Measurements from ENCODE around the gene VEGFC.

VEGFC gene

DNA sequence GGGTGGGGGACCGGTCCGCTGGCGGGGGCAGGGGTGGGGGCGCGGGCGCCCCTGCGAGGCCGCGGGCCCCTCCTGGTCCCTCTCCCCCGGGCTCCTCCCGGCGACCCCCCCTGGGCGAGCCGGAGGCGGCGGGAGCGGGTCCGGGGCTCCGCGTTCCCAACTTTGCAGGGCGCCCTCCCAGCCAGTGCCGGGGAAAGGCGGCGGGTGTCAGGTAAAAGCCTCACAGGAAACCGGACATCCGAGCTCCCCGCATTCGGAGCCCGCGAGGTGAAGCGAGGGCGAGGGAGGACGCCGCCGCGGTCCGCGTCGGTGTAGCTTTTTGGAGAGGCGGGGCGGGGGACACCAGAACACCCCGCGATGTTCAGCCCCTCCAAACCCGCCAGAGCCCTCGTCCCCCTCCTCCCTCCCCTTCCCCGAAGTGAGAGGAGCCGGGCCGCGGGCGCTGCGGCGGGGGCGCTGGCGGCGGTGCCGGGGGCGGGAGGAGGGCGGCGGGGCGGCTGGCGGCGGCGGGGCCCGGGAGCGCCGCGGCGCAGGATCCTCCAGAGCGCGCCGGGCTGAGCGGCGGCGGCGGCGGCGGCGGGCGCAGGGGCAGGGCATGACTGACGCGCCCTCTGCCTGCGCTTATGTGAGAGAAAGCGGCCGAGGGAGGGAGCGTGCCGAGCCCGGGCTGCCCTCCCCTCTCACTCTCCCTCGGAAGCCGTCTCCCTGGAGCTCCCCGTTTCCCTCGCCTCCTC lies at the start of gene VEGFC:
TSS of gene VEGFC (minus strand) at position 597 of the 734 bp plus-strand sequence. CDS start 611 bp downstream, outside the sequence.
- Histone ChIP-seq H3K4me3 (ENCODE audit: low read depth in 1 of 5, low read length in 5 of 5) (peak within 1 kb of the TSS; percentile 72 to 85 (median 76)), H3K27ac (ENCODE audit: low read depth, low read length) (peak within 1 kb of the TSS; percentile 54), H3K9me3 (ENCODE audit: control insufficient read depth in 5 of 5, low read length in 5 of 5) (no peaks in the 10 kb centered on the region), H3K27me3 (ENCODE audit: control insufficient read depth in 5 of 5, insufficient read depth in 4 of 5, low read length in 5 of 5) (no peaks in the 10 kb centered on the region), H3K4me1 (ENCODE audit: control insufficient read depth in 5 of 5, insufficient read depth in 5 of 5, low read length in 5 of 5) (peaks cover 0 to 26% (median 19%) of the 10 kb centered on the region in 5 donors), H3K9ac (ENCODE audit: low read length in 5 of 5) (peak within 1 kb of the TSS; percentile 29 to 81 (median 70)), H3K36me3 (ENCODE audit: control insufficient read depth in 5 of 5, insufficient read depth in 5 of 5, low read length in 5 of 5) (no peaks in the 10 kb centered on the region)

GRCh38 chr4:176841711-176842112 lies 49.0 kb upstream of the VEGFC start:
- Histone ChIP-seq H3K36me3 (ENCODE audit: control insufficient read depth in 5 of 5, insufficient read depth in 5 of 5, low read length in 5 of 5) (no peaks in the 10 kb centered on the region), H3K9ac (ENCODE audit: low read length in 5 of 5) (no peak overlapping the region), H3K27me3 (ENCODE audit: control insufficient read depth in 5 of 5, insufficient read depth in 4 of 5, low read length in 5 of 5) (no peaks in the 10 kb centered on the region), H3K4me1 (ENCODE audit: control insufficient read depth in 5 of 5, insufficient read depth in 5 of 5, low read length in 5 of 5) (no peaks in the 10 kb centered on the region), H3K9me3 (ENCODE audit: control insufficient read depth in 5 of 5, low read length in 5 of 5) (peaks cover 0 to 5% (median 0%) of the 10 kb centered on the region in 5 donors), H3K27ac (ENCODE audit: low read depth, low read length) (no peak overlapping the region), H3K4me3 (ENCODE audit: low read depth in 1 of 5, low read length in 5 of 5) (no peak overlapping the region)

DNA sequence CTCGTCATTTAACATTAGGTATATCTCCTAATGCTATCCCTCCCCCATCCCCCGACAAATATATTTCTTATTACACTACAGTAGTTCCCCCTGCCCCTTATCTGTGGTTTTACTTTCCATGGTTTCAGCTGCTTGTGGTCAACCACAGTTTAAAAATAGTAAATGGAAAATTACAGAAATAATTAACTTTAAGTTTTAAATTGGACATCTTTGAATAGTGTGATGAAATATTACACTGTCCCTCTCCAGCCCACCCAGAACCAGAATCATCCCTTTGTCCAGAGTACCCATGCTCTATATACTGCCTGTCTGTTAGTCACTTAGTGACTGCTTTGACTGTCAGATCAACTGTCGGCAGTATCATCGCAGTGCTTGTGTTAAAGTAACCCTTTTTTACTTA lies 47.4 kb upstream of the VEGFC start:
- Histone ChIP-seq H3K9ac (ENCODE audit: low read length in 5 of 5) (no peak overlapping the region), H3K4me3 (ENCODE audit: low read depth in 1 of 5, low read length in 5 of 5) (no peak overlapping the region), H3K9me3 (ENCODE audit: control insufficient read depth in 5 of 5, low read length in 5 of 5) (peaks cover 0 to 2% (median 0%) of the 10 kb centered on the region in 5 donors)

DNA sequence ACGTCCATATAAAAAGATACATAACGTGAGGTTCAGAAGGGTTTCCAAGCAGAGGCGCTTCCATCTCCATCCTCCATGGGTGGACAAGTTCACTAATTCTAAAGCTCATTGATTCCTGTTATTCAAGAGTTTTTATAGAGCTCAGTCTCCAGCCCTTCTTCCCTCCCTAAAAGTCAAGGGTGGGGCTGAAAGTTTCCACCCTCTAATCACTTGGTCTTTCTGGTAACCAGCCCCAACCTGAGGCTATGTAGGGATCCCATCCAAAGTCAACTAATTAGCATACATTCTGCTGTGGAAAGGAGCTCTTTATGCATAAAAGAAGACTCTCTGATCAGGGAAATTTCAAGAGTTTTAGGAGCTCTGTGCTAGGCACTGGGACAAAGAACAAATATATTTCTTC lies 46.9 kb upstream of the VEGFC start:
- peaks cover 0 to 1% (median 0%) of the 10 kb centered on the region in 5 donors for H3K9me3 ChIP-seq (ENCODE audit: control insufficient read depth in 5 of 5, low read length in 5 of 5)
- H3K9ac ChIP-seq (ENCODE audit: low read length in 5 of 5) = no peak overlapping the region

More for the DNA sequence above, 47.4 kb upstream of the VEGFC start:
- Histone ChIP-seq H3K36me3 (ENCODE audit: control insufficient read depth in 5 of 5, insufficient read depth in 5 of 5, low read length in 5 of 5) (no peaks in the 10 kb centered on the region), H3K27ac (ENCODE audit: low read depth, low read length) (no peak overlapping the region), H3K4me1 (ENCODE audit: control insufficient read depth in 5 of 5, insufficient read depth in 5 of 5, low read length in 5 of 5) (no peaks in the 10 kb centered on the region), H3K27me3 (ENCODE audit: control insufficient read depth in 5 of 5, insufficient read depth in 4 of 5, low read length in 5 of 5) (no peaks in the 10 kb centered on the region)

DNA sequence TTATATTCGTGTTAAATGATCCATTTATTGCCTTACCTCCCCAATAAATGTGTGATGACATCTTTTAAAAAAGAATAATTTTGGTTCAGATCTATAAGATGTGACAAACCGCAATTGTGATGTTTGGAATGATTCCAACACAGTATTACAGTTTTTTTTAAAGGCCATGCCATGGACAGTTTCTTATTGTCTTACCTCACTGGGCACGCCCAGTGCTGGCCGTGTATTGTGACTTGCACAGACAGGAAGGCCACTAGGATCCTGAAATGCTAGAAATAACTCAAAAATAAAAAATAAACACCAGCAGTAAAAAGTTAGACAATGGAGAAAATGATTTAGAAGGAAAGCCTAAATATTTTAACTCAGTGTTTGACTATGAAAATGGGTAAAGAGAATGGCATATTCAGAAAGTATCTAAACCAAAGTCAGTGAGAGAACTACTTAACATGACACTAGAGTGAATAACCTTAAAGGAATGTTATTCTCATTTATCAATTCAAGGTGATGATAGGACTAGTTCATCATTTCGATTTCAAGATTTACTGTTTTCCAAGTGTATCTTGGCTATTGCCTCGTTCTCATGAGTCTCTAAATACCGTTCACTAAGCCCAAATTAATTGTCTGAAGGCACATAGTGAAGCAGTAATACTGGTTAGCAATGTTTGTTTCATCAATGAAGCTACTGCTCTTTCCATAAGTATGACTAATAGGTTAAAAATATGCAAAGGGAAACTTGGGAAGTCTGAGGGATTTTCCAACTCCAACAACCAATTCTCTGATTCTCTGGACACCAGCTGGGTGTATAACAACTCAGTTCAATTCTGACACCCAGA lies 46.1 kb upstream of the VEGFC start:
- H3K9me3 ChIP-seq (ENCODE audit: control insufficient read depth in 5 of 5, low read length in 5 of 5) = no peaks in the 10 kb centered on the region
- H3K27me3 ChIP-seq (ENCODE audit: control insufficient read depth in 5 of 5, insufficient read depth in 4 of 5, low read length in 5 of 5) = no peaks in the 10 kb centered on the region
- no peak overlapping the region for H3K4me3 ChIP-seq (ENCODE audit: low read depth in 1 of 5, low read length in 5 of 5)
- no peak overlapping the region for H3K9ac ChIP-seq (ENCODE audit: low read length in 5 of 5)
- H3K36me3 ChIP-seq (ENCODE audit: control insufficient read depth in 5 of 5, insufficient read depth in 5 of 5, low read length in 5 of 5) = no peaks in the 10 kb centered on the region
- H3K4me1 ChIP-seq (ENCODE audit: control insufficient read depth in 5 of 5, insufficient read depth in 5 of 5, low read length in 5 of 5) = no peaks in the 10 kb centered on the region
- no peak overlapping the region for H3K27ac ChIP-seq (ENCODE audit: low read depth, low read length)

More for the DNA sequence above, 46.9 kb upstream of the VEGFC start:
- H3K4me3 ChIP-seq (ENCODE audit: low read depth in 1 of 5, low read length in 5 of 5) = no peak overlapping the region
- H3K36me3 ChIP-seq (ENCODE audit: control insufficient read depth in 5 of 5, insufficient read depth in 5 of 5, low read length in 5 of 5) = no peaks in the 10 kb centered on the region
- H3K27ac ChIP-seq (ENCODE audit: low read depth, low read length) = no peak overlapping the region
- no peaks in the 10 kb centered on the region for H3K27me3 ChIP-seq (ENCODE audit: control insufficient read depth in 5 of 5, insufficient read depth in 4 of 5, low read length in 5 of 5)
- H3K4me1 ChIP-seq (ENCODE audit: control insufficient read depth in 5 of 5, insufficient read depth in 5 of 5, low read length in 5 of 5) = no peaks in the 10 kb centered on the region

- H3K4me3 ChIP-seq (ENCODE audit: low read depth in 1 of 5, low read length in 5 of 5) = no peak overlapping the region
- no peaks in the 10 kb centered on the region for H3K27me3 ChIP-seq (ENCODE audit: control insufficient read depth in 5 of 5, insufficient read depth in 4 of 5, low read length in 5 of 5)
- no peak overlapping the region for H3K9ac ChIP-seq (ENCODE audit: low read length in 5 of 5)
- H3K9me3 ChIP-seq (ENCODE audit: control insufficient read depth in 5 of 5, low read length in 5 of 5) = no peaks in the 10 kb centered on the region
- no peak overlapping the region for H3K27ac ChIP-seq (ENCODE audit: low read depth, low read length)
- H3K4me1 ChIP-seq (ENCODE audit: control insufficient read depth in 5 of 5, insufficient read depth in 5 of 5, low read length in 5 of 5) = no peaks in the 10 kb centered on the region
- H3K36me3 ChIP-seq (ENCODE audit: control insufficient read depth in 5 of 5, insufficient read depth in 5 of 5, low read length in 5 of 5) = no peaks in the 10 kb centered on the region
These were observed 44.6 kb upstream of the VEGFC start for GRCh38 chr4:176837169-176837895.

DNA sequence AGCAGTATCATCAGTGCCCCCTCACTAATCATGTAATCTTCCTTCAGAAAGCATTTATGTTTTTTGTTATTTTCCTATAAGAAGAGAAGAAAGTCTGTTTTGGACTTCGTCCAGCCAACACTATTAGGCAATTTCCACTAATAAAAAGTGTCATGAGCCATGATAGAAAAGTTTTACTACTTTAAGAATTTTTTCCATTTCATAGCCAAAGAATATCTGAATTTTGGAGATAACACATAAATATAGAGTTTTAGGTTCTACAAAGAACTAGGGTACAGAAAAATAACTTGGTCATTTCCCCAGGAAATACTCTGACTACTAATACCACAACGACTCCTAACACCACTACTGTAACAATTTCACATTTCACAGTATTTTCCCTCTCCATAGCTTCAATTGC lies 41.8 kb upstream of the VEGFC start:
- H3K27me3 ChIP-seq (ENCODE audit: control insufficient read depth in 5 of 5, insufficient read depth in 4 of 5, low read length in 5 of 5) = no peaks in the 10 kb centered on the region
- H3K4me1 ChIP-seq (ENCODE audit: control insufficient read depth in 5 of 5, insufficient read depth in 5 of 5, low read length in 5 of 5) = no peaks in the 10 kb centered on the region
- no peak overlapping the region for H3K4me3 ChIP-seq (ENCODE audit: low read depth in 1 of 5, low read length in 5 of 5)
- no peak overlapping the region for H3K27ac ChIP-seq (ENCODE audit: low read depth, low read length)
- no peaks in the 10 kb centered on the region for H3K9me3 ChIP-seq (ENCODE audit: control insufficient read depth in 5 of 5, low read length in 5 of 5)
- H3K36me3 ChIP-seq (ENCODE audit: control insufficient read depth in 5 of 5, insufficient read depth in 5 of 5, low read length in 5 of 5) = no peaks in the 10 kb centered on the region
- no peak overlapping the region for H3K9ac ChIP-seq (ENCODE audit: low read length in 5 of 5)

GRCh38 chr4:176833400-176834175 lies 40.9 kb upstream of the VEGFC start:
- no peaks in the 10 kb centered on the region for H3K4me1 ChIP-seq (ENCODE audit: control insufficient read depth in 5 of 5, insufficient read depth in 5 of 5, low read length in 5 of 5)
- no peaks in the 10 kb centered on the region for H3K27me3 ChIP-seq (ENCODE audit: control insufficient read depth in 5 of 5, insufficient read depth in 4 of 5, low read length in 5 of 5)
- H3K27ac ChIP-seq (ENCODE audit: low read depth, low read length) = no peak overlapping the region
- no peaks in the 10 kb centered on the region for H3K36me3 ChIP-seq (ENCODE audit: control insufficient read depth in 5 of 5, insufficient read depth in 5 of 5, low read length in 5 of 5)
- no peak overlapping the region for H3K9ac ChIP-seq (ENCODE audit: low read length in 5 of 5)
- no peaks in the 10 kb centered on the region for H3K9me3 ChIP-seq (ENCODE audit: control insufficient read depth in 5 of 5, low read length in 5 of 5)
- no peak overlapping the region for H3K4me3 ChIP-seq (ENCODE audit: low read depth in 1 of 5, low read length in 5 of 5)

DNA sequence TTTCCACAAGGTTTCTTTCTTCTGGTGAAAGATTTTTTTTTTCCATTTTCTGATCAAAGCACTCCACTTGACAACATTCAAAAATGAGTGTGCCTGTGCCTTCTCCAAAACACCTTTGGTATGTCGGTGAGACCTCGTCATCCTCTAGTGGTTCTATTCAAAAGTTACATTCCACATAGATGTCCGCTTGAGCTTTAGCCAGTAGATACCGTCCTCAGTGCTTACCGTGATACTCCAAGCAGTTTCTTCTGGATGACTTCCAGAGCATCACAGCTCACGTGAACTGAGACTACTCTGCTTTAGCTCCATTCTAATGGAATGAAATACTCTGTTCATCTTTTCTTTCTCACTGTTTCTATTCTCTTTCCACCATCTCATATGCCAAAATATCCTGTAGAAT lies 38.2 kb upstream of the VEGFC start:
- Histone ChIP-seq H3K9ac (ENCODE audit: low read length in 5 of 5) (no peak overlapping the region), H3K4me3 (ENCODE audit: low read depth in 1 of 5, low read length in 5 of 5) (no peak overlapping the region), H3K36me3 (ENCODE audit: control insufficient read depth in 5 of 5, insufficient read depth in 5 of 5, low read length in 5 of 5) (no peaks in the 10 kb centered on the region), H3K9me3 (ENCODE audit: control insufficient read depth in 5 of 5, low read length in 5 of 5) (no peaks in the 10 kb centered on the region), H3K27ac (ENCODE audit: low read depth, low read length) (no peak overlapping the region), H3K27me3 (ENCODE audit: control insufficient read depth in 5 of 5, insufficient read depth in 4 of 5, low read length in 5 of 5) (no peaks in the 10 kb centered on the region), H3K4me1 (ENCODE audit: control insufficient read depth in 5 of 5, insufficient read depth in 5 of 5, low read length in 5 of 5) (no peaks in the 10 kb centered on the region)
